22Rv1 (cell line): ENCODE measurements around the gene RPL10A.
"Not testable (repeated sequence)": the region's sequence is repeated elsewhere in the genome, so short reads cannot be mapped to it uniquely, and the experiment has no call there.

ENCODE experiments used
- H3K27ac ChIP-seq: fragments of 450-650 bp; 2 replicates; pipeline ENCODE4 v1.5.1; 2017
- CTCF ChIP-seq: fragments of 450-650 bp; IDR thresholded peaks from 2 replicates; pipeline ENCODE4 v1.5.1; 2017; ENCODE audit warnings: mild to moderate bottlenecking
- ZFX ChIP-seq: fragments of 450-650 bp; IDR thresholded peaks from 2 replicates; pipeline ENCODE4 v1.6.1; 2017; ENCODE audit warnings: antibody characterized with exemption, borderline replicate concordance

Gene RPL10A

GRCh38 chr6:35514587-35514986, 46.4 kb downstream of the RPL10A start:
- H3K27ac ChIP-seq, result no peak overlapping the region
- TF ChIP-seq CTCF (no peak), ZFX (no peak)

GRCh38 chr6:35515939-35516338, 47.7 kb downstream of the RPL10A start:
- H3K27ac ChIP-seq, result not testable (repeated sequence)

- H3K27ac ChIP-seq, result no peak overlapping the region
- no peak for TF ChIP-seq ZFX
- no peak for TF ChIP-seq CTCF
Measured at GRCh38 chr6:35516712-35517111, 48.5 kb downstream of the RPL10A start.

DNA sequence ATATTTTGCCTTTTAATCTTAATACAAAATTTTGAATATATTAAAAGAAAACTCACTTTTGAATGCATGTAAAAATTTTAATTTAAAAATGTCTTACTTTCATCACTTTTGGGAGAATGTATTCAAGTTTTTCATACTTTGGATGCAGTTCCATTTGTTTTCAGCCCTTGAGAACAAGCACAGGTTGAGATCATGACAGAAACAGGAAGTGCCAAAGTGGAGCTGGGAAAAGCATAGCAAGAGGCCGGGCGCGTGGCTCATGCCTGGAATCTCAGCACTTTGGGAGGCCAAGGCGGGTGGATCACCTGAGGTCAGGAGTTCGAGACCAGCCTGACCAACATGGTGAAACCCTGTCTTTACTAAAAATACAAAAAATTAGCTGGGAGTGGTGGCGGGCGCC, 49.8 kb downstream of the RPL10A start:
- not testable (repeated sequence) for H3K27ac ChIP-seq

- TF ChIP-seq CTCF, result no peak
- TF ChIP-seq ZFX, result no peak
- no peak overlapping the region for H3K27ac ChIP-seq
Measured at GRCh38 chr6:35518566-35519312, 50.5 kb downstream of the RPL10A start.

DNA sequence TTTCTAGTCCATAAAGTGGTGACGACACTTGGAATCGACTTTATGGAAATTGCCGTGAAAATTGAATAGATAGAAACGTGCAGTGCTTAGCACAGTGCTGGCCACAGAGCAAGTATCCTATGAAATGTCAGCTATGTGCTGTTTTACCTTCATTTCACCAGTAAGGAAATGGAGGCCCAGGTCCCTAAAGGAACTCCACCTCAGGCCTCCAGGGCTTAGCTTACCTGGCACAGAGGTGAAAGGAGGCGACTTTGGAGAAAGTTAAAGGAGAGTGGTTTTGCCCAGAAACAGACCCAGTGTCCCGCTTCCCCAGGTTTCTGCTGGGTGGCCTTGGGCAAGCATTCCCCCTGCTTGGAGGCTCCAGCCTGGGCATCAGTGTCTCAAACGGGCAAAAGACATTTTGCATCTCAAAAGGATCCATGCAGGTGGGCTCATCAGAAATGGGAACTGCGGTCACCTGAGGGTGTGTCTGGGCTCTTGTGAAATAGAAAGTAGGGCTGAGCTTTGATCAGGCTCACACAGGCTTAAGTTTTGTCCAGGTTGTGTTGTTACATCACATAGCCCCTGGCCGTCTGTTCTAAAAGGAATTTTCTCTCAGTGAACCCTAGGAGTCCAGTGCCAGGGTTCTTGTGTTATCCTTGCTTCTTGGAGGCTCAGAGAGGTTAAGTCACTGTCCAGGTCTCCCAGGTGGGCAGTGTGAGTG, 51.3 kb downstream of the RPL10A start:
- no peak overlapping the region for H3K27ac ChIP-seq
- no peak for TF ChIP-seq CTCF
- no peak for TF ChIP-seq ZFX
